Smooth muscle cell of the brain vasculature (primary cell): ENCODE measurements around the gene SLCO2A1.
A peak's percentile ranks its signal among the peaks of the same experiment; 100 is the strongest.

ENCODE experiments used
- DNase-seq: peaks from one replicate; pipeline ENCODE4 v3.0.0-alpha.2; 2012; ENCODE audit warnings: low read depth, low spot score

SLCO2A1 gene

DNA sequence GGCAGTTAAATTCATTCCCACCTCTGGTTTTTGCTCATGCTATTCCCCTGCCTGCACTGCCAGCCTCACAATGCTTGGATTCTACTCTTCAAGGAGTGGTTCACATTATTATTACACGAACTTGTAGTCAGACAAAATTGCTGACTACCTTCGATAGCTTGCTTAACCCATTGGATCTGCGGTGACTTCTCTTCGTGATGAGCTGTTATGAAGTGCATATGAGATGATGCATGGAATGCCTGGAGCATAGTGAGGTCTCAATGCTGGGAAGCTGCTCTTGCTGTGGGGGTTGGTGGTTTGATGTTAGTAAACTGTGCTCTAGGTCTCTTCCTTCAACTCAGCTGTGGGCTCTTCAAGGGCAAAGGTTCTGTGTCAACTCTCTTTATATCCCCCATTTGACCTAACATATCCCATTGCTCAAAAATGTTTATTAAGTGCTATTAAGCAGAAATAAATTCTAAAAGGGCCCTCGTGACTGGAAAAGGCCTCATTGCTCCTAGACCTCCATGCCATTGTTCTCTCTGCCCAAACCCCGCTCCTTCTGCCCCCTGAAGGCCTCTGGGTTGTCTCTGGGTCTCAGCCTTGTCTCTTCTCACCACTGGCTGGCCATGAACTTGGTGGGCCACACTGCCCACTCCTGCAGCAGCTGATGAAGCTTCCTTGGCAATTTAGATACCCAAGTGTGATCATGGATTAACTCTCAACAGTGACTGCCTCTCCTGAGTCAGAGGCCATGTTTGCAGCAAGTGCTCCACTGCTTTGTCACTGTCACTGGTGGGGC is 4.5 kb upstream of the SLCO2A1 start:
- no peak for DNase-seq

DNA sequence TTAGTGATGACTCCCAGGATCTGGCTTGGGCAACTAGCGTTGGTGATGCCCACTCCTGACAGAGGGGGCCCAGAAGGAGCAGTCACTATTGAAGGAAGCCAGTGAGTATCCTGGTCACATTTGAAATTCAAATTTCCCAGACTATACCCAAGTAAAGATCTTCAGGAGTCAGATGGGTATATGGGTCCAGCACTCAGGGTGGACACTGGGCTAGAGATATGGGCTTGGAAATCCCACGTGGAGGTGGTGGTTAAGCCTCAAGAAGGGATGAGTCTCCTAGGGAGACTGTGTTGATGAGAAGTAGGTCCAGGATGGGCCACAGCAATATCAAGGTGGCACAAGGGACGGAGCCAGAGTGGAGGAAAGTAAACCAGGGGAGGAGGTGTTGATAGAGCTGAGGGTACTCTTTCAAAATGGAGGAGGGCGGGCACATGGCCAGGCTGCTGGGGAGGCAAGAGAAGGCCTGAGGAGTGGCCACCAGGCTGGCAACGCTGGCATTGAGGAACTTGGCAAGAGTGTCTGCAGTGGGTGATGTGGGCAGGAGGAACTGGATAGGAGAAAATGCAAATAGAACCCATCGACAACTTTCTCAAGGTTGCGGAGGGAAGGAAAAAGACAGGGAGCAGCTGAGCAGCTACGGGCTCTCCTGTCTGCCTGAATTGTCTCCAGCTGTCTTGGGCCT is 3.7 kb upstream of the SLCO2A1 start:
- no peak for DNase-seq

DNA sequence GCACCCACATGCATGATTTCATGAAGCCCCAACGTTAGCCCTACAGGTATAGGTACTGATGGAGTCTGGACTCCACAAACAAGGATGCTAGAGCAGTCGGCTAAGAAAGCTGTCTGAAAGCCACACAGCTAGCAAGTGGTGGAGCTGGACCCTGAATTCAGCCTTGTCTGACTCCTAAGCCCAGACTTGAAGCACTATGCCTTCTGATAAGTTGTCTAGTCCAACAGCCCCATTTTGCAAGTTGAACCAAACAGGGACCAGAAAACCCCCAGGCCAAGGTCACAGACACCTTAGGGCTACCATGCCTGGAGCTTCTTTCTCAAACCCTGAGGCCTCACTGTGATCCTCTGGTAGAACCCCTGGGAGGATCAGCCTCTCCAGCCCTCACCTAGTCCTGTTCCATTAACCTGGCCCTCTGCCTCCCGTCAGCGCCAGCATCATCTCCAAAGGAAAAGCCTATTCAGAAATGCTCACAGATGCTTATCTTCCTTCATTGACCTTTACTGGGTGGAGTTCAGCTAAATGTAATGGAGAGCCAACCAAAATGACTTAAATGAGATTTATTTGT is 1.7 kb upstream of the SLCO2A1 start:
- no peak for DNase-seq

DNA sequence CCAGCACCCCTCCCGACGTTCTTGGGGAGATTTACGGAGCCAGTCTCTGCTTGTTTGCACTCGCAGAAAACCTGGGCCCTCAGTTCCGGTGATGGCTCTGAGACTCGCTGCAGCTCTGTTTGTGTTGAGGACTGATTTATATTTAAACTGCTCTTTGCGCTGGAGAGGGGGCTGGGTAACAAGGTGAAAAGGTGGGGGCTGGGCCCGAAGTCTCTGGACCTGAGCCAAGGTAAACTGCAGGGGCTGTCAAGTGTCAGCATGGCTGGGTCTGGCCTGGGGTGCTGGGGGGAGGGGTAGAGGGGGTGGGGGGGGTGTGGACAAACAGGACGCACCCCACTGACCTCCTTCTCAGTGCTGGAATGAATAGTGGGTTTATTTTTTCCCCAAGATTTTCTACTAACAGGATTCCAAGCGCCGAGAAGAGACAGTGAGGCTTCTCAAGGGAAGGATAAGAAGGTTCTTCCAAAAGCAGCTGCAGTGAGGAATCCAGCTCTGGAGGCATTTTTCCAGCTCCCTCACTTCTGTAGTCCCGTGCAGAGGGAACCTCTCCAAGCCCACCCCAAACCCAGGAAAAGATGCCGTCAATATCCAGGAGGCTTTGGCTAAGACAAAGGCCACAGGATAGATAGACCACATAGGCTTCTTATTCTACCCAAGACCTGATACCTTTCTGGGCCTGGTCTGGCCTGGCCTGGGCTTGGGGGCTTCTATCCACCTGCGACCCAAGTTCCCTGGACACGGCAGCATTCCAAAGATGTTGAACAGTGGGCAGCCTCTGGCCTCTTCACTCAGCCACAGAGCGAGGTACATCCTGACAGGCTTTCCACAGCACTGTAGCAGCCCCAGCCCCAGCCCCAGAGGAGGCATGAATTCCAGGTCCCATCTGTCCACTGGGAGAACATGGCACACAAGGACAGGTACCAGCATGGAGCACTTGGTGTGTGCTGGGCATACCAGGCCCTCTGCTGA is 938 bp upstream of the SLCO2A1 start:
- no peak for DNase-seq

DNA sequence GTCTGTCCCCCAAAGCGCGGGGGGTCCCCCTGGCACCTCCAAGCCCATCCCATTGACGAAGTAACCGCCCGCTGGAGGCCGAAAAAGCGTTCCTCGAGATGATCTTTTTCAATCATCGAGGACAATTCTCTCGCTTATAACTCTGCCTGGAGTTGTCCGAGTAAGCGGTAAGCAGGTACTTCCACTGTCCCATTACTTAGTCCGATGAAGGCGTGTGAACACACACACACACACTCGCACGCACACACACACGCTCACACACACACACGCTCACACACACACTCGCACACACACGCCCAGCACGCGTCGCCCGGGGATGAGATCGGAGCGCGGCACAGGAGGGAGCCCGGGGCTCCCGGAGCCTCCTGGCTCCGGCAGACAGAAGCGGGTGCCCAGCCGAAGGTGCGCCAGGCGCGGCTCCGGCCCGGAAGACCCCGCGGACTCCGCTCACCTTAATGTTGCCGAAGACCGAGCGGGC is 430 bp downstream of the SLCO2A1 start:
- no peak for DNase-seq

DNA sequence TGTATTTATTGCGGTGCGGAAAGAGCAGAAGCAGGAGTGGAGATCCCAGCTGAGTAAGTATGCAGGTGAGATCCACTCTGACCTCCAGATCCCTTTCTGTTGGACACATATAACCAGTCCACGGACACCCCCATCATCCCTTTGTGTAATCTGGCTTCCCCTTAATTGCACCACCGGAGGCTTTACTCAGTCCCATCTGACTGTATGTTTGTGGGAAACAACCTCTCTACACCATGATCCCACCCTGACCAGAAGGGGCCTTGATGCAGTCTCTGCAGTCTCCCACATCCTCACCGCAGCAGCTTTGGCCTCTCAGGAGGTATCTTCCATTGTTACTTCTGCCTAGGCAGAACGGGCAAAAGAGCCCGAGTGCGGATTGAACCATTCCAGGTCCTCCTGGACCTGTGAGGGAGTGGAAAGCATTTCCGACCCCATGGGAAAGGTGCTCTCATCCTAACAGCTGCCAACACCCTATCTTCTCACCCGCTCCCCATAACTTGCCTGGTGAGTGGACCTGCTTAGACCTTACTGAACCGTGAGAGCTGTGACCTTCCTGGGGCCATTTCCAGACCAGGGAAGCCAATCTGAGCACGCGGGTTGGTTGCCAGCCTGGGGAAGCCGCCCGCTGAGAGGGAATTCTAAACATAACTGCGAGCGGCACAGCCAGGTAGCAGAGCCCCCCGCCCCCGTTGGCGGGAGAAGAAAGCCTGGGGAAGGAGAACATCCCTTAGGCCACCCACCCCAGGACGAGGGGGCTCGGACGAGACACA is 1.1 kb downstream of the SLCO2A1 start:
- no peak for DNase-seq

DNA sequence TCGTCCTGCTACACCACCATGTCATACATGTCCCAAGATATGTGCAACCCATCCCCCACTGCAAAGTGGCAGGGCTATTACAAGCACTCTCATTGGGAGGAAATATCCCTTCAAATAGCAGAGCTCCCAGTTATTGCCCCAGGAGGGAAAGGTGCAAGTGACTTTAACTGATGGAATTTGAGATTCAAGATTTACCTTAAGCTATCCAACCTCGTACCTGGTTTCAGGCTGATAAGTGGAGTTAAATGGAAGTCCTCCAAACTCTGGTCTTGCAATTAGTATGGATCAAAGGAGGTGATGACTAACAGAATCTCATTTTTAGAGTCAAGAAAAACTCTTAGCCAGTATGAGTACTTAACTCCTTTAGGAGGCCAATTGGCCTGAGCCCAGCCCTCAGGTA is 2.1 kb downstream of the SLCO2A1 start:
- DNase-seq: no peak

DNA sequence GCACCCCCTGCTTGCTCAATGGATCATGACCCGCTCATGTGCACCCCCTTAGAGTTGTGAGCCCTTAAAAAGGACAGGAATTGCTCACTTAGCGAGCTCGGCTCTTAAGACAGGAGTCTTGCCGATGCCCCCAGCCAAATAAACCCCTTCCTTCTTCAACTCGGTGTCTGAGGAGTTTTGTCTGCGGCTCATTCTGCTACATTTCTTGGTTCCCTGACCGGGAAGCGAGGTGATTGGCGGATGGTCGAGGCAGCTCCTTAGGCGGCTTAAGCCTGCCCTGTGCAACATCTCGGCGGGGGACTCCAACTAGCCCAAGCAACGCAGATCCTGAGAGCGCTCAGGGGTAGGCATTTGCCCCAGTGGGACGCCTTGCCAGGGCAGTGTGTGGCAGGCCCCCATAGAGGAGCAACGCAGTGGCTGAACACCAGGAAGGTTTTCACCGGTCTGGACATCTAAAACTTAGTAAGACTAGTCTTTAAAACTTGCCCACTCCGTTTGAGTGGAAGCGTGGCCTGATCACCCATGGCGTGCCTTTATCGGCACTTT is 9.5 kb downstream of the SLCO2A1 start:
- no peak for DNase-seq

DNA sequence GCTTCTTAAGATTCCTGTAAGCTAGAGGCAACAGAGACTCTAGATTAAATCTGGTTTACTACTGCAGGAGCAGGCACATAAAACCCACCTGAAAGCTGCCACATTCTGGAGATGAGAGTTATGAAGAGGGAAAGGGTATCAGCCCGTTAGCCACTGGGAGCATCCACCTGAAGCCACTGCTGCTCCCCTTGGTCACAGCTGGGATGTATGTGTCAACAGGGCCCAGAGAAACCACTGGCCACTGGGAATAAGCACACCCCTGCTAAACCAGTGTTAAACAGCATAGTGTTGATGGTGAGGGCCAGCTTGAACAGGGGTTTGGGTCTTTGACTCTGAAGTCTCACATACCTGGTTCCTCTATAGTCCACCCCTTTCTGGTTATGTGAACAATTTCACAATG is 10.9 kb downstream of the SLCO2A1 start:
- DNase-seq: no peak

DNA sequence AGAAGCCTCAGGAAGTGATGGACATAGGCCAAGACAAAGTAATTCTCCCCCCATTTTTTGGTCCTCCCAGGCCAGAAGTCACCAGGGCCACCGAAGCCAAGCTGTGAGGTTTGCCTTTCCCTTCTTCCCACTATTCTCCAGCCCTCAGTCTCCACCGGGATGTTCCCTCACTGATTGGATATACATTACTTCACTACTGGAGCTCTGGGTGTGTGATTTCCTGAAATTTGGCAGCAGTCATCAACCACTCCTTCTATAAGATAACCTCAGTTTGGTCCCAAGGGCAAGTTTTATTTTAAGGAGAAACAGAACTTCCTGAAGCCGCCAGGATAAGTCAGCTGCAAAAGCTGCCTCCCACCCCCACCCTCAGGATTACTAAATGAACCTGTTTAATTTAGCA is 11.3 kb downstream of the SLCO2A1 start:
- DNase-seq: no peak

DNA sequence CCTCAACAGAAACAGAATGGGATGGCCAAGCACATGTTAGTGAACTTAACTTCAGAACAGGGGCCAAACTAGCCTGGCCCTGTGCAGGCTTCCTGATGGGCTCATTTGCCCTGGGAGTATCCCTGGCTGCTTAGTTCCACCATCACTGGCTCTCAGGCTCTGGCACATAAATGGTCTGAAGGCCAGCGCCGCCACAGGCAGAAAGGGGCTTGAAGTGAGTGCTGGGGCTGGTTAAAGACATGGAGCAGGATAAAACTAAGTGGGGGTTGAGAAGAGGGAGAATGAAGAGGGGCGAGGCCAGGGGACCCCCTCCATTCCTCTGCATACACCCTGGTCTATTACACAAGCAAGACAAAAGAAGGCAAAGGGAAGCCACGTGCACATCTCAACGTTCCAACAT is 12.2 kb downstream of the SLCO2A1 start:
- no peak for DNase-seq

DNA sequence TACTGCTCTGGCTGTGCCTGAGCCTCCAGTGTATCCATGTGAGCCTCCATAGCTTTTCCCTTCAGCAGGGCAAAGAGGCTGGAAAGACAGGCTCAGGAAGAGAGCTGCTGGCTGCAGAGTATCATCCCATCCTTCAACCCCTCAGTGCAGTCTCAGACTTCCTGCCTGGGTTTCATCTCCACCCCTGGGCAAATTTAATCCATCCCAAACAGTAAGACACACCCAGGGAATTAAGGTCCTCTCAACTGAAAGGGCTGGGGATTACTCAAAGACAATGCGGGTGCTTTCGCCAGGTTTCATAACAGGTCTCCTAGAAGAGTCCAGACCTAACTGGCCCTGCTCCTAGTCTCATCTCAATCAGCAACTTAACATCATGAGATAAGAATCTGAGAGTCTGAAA is 15.5 kb downstream of the SLCO2A1 start:
- DNase-seq: no peak

DNA sequence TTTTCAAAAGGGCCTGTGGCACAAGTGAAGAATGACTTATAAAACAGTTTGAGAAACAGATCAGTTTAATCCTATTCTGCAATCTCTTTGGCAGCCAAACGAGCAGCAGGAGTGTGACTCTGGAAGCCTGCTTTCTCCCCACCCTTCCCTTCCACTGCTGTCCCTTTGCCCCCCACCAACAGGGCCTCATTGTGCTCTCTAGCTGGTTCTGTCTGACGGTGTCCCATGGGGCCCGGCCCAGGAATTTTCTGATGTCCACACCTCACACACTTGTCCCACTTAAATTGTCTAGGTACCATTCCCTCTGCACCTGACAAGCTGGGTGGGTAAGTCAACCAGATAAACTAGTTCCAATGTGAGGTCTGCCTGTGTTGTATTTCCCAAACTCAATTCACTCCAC is 16.4 kb downstream of the SLCO2A1 start:
- no peak for DNase-seq

DNA sequence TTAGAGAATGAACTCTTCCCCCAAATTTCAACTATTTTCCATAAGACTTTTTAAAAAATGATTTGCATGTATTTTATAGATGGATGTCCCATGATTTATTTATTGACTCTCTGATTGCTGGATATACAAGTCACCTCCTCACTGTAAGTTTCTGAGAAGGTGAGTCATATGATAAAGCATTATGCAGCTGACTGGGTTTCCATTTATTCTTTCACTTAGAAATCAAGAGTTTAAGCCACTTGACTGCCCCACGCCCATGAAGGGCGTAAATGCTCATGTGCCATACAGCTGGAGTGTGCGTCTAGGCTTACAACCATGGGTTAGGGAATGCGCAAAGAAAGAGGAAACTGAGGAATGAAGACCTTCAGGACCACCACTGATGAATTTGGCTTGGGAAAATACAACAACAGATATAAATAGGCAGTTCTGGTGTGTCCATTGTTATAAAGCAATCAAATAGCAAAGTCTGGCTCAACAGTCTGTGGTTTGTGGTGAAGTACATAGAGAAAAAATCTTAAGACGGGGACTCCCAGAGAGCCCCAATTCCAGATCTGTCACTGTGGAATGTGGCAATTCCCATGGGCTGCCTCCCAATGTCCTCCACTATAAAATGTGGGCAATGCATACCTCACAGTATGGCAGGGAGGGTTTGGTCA is 20.3 kb downstream of the SLCO2A1 start:
- no peak for DNase-seq

DNA sequence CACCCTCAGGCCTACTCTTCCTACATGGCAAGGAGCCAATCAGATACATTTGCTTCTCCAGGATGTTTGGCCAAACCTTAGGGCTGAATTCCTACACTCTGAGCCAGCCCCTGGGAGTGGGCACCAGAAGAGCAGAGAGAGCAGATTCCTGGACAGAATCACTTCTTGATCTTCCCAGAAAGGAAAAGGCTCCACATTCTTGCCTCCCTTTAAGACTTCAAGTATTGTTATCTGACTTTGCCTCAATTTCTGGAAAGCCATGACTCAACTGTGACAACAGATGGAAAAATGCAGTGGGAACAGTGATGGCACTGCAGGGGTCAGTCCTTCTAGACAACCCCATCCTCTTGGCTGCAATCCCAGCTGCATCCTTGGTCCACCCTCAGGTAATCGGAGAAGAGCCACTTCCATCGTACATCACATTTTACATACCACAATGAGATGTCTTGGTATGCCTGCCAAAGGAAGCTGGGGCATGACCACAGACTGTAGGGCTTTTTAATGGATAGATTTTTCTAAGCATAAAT is 21.0 kb downstream of the SLCO2A1 start:
- DNase-seq: peak; percentile 61

DNA sequence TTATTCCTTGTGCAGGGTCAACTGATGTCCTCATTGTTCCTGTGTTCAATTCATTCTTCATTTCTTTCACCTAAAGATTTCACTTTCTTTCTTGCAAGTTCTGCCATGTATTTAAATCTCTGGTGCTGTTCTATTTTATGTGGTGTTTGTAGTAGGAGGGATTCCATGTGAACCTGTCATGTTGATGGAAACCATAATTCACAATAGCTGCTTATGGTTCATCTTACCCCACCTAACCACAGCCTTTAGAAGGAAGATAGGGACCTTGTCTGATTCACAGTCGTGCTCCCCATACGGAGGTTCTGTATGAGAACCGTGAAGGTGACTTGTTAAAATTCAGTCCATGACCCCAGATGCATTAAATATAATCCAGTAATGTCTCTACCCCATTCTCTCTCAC is 21.9 kb downstream of the SLCO2A1 start:
- DNase-seq: no peak

DNA sequence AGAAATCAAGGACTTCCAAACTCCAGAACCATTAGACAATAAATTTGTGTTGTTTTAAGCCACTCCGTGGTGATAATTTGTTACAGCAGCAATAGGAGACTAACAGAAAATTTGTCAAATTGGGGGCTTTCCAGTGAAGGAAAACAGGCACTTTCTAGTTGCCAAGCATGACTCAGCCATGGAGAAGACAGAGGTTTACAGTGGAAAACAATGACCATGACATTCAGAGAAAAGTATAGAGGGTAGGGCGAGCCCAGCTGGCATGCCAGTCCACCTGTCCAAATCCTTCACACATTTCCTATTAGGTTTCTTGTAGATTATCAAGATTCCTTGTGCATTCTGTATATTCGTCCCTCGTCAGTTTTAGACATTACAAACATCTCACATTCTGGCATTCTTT is 24.9 kb downstream of the SLCO2A1 start:
- no peak for DNase-seq

DNA sequence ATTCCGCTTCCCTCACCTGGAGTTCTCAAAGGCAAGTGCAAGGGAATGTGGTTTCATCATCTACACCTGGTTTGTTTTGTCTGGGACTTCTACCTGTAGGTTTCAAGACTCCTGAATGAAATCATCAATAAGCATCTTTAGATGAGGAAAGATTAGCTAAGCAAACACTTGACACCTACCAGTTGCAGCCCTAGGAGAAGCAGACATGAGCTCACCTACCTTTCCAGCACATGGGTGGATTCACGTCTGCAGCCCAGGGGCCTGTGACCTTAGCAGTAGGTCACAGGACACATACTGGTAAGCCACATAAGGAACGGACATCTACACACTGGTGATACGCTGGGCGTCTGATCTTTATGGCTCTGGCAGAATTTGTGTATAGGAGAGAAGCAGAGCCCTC is 26.7 kb downstream of the SLCO2A1 start:
- DNase-seq: no peak

DNA sequence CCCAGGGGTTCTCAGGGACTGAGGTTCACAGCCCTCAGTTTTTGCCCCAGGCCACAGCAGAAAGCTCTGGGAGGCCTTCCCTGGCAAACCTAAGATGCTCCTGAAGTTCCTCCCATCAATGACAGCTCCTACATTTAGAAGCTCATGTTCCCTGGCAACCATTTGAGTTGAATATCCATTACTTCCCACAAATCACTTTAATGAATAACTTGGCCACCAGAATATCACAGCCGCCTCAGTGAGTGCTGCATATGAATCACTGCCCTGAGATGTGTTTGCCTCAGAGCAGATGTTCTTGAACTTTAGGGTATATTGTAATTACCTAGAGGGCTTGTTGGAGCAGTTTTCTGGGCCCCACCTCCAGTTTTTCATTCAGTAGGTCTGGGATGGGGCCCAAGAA is 27.4 kb downstream of the SLCO2A1 start:
- no peak for DNase-seq

DNA sequence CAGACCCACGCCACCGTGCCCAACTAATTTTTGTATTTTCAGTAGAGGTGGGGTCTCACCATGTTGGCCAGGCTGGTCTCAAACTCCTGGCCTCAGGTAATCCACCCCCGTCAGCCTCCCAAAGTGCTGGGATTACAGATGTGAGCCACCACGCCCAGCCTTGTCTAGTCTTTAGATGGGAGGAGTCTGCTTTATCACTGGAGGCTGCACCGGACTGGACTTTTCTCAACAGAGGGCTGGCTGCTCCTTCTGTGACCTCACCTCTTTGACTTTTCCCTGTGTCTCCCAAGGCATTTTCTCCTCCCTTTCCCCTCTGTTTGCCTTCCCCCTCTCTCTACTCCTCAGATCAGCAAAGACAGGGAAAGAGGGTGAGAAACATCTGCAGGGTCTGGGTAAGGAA is 28.5 kb downstream of the SLCO2A1 start:
- no peak for DNase-seq
